ENCODE measurements around the gene KIFBP. TPM values are rescaled to one million over a fixed set of nuclear protein-coding genes. Genes with fewer than 3 reads are reported as not detected.

KIFBP gene
- total RNA-seq, 1 experiment from 2014 or later = 44.7 TPM

DNA sequence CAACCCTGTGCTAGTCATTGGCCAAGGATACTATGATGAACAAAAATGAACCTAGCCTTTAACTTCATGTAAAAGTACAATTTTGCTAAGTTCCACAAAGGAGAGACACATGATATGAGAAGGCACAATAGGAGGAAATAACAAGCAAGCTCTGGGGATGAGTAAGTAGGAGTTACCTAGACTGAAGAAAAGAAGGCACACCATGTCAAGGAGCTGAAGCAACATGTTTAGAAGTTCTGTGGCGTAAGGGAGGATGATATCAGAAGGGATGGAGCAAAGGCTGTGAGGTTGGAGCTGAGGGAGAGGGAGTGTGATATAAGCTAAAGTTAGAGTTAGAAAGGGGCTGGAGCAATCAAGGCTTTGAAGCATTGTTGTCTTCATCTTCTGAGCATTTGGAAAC is 25.6 kb downstream of the KIFBP start:
- no peak overlapping the region for H3K14ac ChIP-seq (ENCODE audit: insufficient read depth, low read length)
- no peaks in the 10 kb centered on the region for H3K79me1 ChIP-seq (ENCODE audit: insufficient read depth, low read depth, low read length, poor library complexity, severe bottlenecking)
- no peak overlapping the region for H2BK15ac ChIP-seq (ENCODE audit: low read depth, low read length)
- no peaks in the 10 kb centered on the region for H3K23me2 ChIP-seq (ENCODE audit: insufficient read length, low read depth, low read length, poor library complexity, severe bottlenecking)
- H4K5ac ChIP-seq (ENCODE audit: insufficient read length, low read depth, low read length) = no peak overlapping the region
- no peaks in the 10 kb centered on the region for H3K79me2 ChIP-seq (ENCODE audit: insufficient read depth, low read length)
- no peak overlapping the region for H2AFZ ChIP-seq (ENCODE audit: low read length)
- no peak for DNase-seq
- no peak overlapping the region for H4K91ac ChIP-seq (ENCODE audit: insufficient read length, low read depth, low read length)
- Mint-ChIP-seq H3K27me3 (ENCODE audit: low read depth) (no peaks in the 10 kb centered on the region; the same call in 1 of the 2 replicates), H3K27ac (no peak overlapping the region; a peak in 1 of 7 replicates), H3K36me3 (ENCODE audit: insufficient read depth in 1 of 3, low read depth in 3 of 3) (peaks cover 7 to 55% (median 47%) of the 10 kb centered on the region in 3 experiments; a peak in 6 of 7 replicates), H3K9me3 (no peaks in the 10 kb centered on the region), H3K4me3 (no peak overlapping the region), H3K4me1 (no peaks in the 10 kb centered on the region)
- H2AK5ac ChIP-seq (ENCODE audit: insufficient read length, low read length) = no peak overlapping the region
- H4K8ac ChIP-seq (replicated peaks; ENCODE audit: insufficient read length, low read depth, low read length) = no peak overlapping the region
- H3T11ph ChIP-seq (ENCODE audit: low read length) = no peak overlapping the region
- H2BK5ac ChIP-seq (ENCODE audit: insufficient read length, low read length) = no peak overlapping the region
- H2BK12ac ChIP-seq (ENCODE audit: insufficient read length, low read depth, low read length) = no peak overlapping the region
- no peak overlapping the region for H3K27ac ChIP-seq (ENCODE audit: insufficient read length, low read depth, low read length)
- no peak overlapping the region for H3K18ac ChIP-seq (ENCODE audit: insufficient read length, low read depth, low read length)
- no peak overlapping the region for H3K4me2 ChIP-seq (ENCODE audit: insufficient read depth, insufficient read length, low read length)
- no peaks in the 10 kb centered on the region for H4K20me1 ChIP-seq (ENCODE audit: control insufficient read depth, insufficient read depth, insufficient read length)
- H3K9me3 ChIP-seq (ENCODE audit: control insufficient read depth, low read depth, low read length) = no peaks in the 10 kb centered on the region
- no peaks in the 10 kb centered on the region for H3K4me1 ChIP-seq (ENCODE audit: insufficient read depth, low read length)
- WGBS (ENCODE audit: extremely low coverage, insufficient read length, low lambda C conversion rate) = no CpG with 5 or more reads among the region's 1 CpG
- no peaks in the 10 kb centered on the region for H3K27me3 ChIP-seq (ENCODE audit: insufficient read depth, low read length)
- no peak overlapping the region for H2BK120ac ChIP-seq (ENCODE audit: low read depth, low read length, poor library complexity, severe bottlenecking)
- TF ChIP-seq, protein P1, sequence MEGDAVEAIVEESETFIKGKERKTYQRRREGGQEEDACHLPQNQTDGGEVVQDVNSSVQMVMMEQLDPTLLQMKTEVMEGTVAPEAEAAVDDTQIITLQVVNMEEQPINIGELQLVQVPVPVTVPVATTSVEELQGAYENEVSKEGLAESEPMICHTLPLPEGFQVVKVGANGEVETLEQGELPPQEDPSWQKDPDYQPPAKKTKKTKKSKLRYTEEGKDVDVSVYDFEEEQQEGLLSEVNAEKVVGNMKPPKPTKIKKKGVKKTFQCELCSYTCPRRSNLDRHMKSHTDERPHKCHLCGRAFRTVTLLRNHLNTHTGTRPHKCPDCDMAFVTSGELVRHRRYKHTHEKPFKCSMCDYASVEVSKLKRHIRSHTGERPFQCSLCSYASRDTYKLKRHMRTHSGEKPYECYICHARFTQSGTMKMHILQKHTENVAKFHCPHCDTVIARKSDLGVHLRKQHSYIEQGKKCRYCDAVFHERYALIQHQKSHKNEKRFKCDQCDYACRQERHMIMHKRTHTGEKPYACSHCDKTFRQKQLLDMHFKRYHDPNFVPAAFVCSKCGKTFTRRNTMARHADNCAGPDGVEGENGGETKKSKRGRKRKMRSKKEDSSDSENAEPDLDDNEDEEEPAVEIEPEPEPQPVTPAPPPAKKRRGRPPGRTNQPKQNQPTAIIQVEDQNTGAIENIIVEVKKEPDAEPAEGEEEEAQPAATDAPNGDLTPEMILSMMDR (conservative IDR thresholded peaks at IDR 0.05) = no peak
- H2BK20ac ChIP-seq (ENCODE audit: low read depth, low read length, poor library complexity, severe bottlenecking) = no peak overlapping the region
- H3K9ac ChIP-seq (ENCODE audit: extremely low read depth, insufficient read length, low read length) = no peak overlapping the region
- no peak overlapping the region for H3K4ac ChIP-seq (ENCODE audit: low read depth, low read length)
- no peak overlapping the region for H3K23ac ChIP-seq (ENCODE audit: insufficient read length, low read depth, low read length)
- H3K56ac ChIP-seq (ENCODE audit: insufficient read length, low read depth, low read length) = no peak overlapping the region
